Upper lobe of right lung (tissue), 1 donor: Measurements from ENCODE around the gene COX6B2. TPM values are rescaled to one million over a fixed set of nuclear protein-coding genes. Genes with fewer than 3 reads are reported as not detected.
A peak's percentile ranks its signal among the peaks of the same experiment; 100 is the strongest.

ENCODE experiments used
- ATAC-seq: fragments of 200-7000 bp; cut with Tn5 transposase; one replicate; pipeline ENCODE4 v1.9.1; 2020; ENCODE audit warnings: mild to moderate bottlenecking, moderate library complexity
- DNase-seq: peaks from one replicate; pipeline ENCODE4 v3.0.0-alpha.2; 2020
- H3K27ac ChIP-seq: fragments of 200-600 bp; one replicate; pipeline ENCODE4 v1.8.0; 2022
- H3K27me3 ChIP-seq: fragments of 200-600 bp; one replicate; pipeline ENCODE4 v1.8.0; 2022; ENCODE audit warnings: mild to moderate bottlenecking
- H3K36me3 ChIP-seq: fragments of 200-600 bp; one replicate; pipeline ENCODE4 v1.8.0; 2022
- H3K4me1 ChIP-seq: fragments of 200-600 bp; one replicate; pipeline ENCODE4 v1.8.0; 2022
- H3K4me3 ChIP-seq: fragments of 200-600 bp; one replicate; pipeline ENCODE4 v1.8.0; 2022; ENCODE audit warnings: mild to moderate bottlenecking
- H3K9me3 ChIP-seq: fragments of 200-600 bp; one replicate; pipeline ENCODE4 v1.8.0; 2022
- CTCF ChIP-seq: fragments of 200-600 bp; IDR thresholded peaks from one replicate; pipeline ENCODE4 v1.8.0; 2022; ENCODE audit warnings: antibody characterized with exemption
- intact Hi-C: fragments of 100-400 bp; cut with DNase I; formaldehyde crosslinking; loops from one replicate; pipeline ENCODE4 v1.11.0; 2022
- total RNA-seq: library from RNA; stranded (reverse); fragmentation: NEBNext Ultra II Directional; extraction: Animal tissue kit (Norgen Biotek cat#: 25700); gene quantifications from one replicate; pipeline ENCODE4 v1.2.1, GENCODE V29; 2021
- donor health status: DM: no; HTN: yes; CAD: no; lungs with severe emphysema.

COX6B2 gene
- total RNA-seq, 1 donor from 2014 or later: not detected

GRCh38 chr19:55350620-55351315 lies 3.8 kb downstream of the COX6B2 start:
- H3K4me1 ChIP-seq: peaks cover 14% of the 10 kb centered on the region
- no peak for ATAC-seq
- no peaks in the 10 kb centered on the region for H3K36me3 ChIP-seq
- H3K4me3 ChIP-seq: no peak overlapping the region
- H3K27ac ChIP-seq: no peak overlapping the region
- no peak for DNase-seq
- intact Hi-C loops: no loop called here
- H3K27me3 ChIP-seq: peaks cover 40% of the 10 kb centered on the region
- TF ChIP-seq CTCF: no peak
- no peaks in the 10 kb centered on the region for H3K9me3 ChIP-seq

DNA sequence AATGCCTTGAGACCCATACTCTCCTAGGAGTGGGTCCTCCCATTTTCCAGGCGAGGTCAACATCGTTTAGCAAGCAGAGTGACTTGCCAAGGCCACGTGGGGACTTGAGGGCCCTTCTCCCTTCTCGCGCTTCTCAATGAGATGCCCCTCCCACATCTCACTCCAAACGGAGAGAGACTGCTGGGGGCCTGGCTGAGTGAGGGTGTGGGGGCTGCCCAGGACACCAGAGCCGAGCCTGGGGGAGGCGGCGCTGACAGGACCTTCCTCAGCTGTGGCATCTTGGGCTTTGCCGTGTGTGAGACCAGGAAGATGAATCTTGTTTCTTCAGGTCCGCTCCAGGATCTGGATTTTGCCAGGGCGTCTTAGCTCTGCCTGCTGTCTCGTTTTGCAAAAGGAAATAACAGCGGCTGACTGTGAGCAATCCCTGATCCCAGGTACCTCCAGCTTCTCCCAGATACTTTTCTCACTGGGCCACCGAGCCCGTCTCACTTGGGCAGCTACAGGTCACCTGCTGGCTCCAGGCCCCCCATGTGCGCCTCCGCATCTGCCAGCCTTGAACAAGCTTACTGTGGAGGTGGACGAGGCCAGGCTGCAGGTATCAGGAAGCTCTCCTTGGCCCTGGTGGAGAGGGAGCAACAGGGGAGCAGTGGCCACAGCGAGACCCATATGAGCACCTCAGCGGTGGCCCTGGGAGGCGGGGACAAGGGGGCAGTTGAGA lies 6.0 kb downstream of the COX6B2 start:
- TF ChIP-seq CTCF: no peak
- H3K36me3 ChIP-seq: peaks cover 5% of the 10 kb centered on the region
- H3K9me3 ChIP-seq: no peaks in the 10 kb centered on the region
- H3K27ac ChIP-seq: no peak overlapping the region
- H3K4me3 ChIP-seq: no peak overlapping the region
- peaks cover 30% of the 10 kb centered on the region for H3K27me3 ChIP-seq
- ATAC-seq: peak; percentile 39
- intact Hi-C loops: no loop called here
- peak; percentile 76 for DNase-seq
- peaks cover 5% of the 10 kb centered on the region for H3K4me1 ChIP-seq

GRCh38 chr19:55347442-55348009 lies 7.0 kb downstream of the COX6B2 start:
- no peak for TF ChIP-seq CTCF
- DNase-seq: no peak
- Histone ChIP-seq H3K36me3 (peaks cover 6% of the 10 kb centered on the region), H3K9me3 (no peaks in the 10 kb centered on the region), H3K27ac (no peak overlapping the region), H3K4me1 (no peaks in the 10 kb centered on the region), H3K4me3 (no peak overlapping the region), H3K27me3 (peaks cover 20% of the 10 kb centered on the region)
- intact Hi-C loops: no loop called here
- no peak for ATAC-seq

DNA sequence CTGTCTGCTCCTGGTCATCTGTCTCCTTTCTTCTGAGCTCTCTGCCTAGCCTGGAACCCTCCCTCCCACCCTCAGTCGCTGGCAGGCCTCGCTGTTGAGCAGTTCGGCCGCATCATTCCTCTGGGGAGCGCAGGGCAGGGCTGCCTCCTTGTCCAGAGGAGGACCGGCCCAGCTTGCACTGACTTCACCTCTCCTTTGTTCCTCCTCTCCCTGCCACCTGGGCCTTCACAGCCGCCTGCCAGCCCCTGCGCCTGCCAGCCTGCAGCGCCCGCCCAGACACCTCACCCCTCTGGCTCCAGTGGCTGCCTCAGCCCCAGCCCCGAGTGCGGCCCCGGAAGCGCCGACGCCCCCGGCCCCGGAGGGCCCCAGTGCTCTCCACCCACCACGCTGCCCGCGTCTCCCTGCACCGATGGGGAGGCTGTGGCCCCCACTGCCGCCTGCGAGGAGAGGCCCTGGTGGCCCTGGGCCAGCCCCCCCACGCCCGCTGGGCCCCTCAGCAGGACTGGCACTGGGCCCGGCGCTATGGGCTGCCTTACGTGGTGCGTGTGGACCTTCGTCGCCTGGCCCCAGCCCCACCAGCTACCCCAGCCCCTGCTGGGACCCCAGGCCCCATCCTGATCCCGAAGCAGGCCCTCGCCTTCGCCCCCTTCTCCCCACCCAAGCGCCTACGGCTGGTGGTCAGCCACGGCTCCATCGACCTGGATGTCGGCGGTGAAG lies 7.6 kb downstream of the COX6B2 start:
- ATAC-seq (no peak), DNase-seq (no peak)
- no peak for TF ChIP-seq CTCF
- peaks cover 6% of the 10 kb centered on the region for H3K36me3 ChIP-seq
- intact Hi-C loops: no loop called here
- H3K4me3 ChIP-seq: no peak overlapping the region
- peaks cover 14% of the 10 kb centered on the region for H3K27me3 ChIP-seq
- H3K4me1 ChIP-seq: no peaks in the 10 kb centered on the region
- H3K27ac ChIP-seq: no peak overlapping the region
- no peaks in the 10 kb centered on the region for H3K9me3 ChIP-seq

DNA sequence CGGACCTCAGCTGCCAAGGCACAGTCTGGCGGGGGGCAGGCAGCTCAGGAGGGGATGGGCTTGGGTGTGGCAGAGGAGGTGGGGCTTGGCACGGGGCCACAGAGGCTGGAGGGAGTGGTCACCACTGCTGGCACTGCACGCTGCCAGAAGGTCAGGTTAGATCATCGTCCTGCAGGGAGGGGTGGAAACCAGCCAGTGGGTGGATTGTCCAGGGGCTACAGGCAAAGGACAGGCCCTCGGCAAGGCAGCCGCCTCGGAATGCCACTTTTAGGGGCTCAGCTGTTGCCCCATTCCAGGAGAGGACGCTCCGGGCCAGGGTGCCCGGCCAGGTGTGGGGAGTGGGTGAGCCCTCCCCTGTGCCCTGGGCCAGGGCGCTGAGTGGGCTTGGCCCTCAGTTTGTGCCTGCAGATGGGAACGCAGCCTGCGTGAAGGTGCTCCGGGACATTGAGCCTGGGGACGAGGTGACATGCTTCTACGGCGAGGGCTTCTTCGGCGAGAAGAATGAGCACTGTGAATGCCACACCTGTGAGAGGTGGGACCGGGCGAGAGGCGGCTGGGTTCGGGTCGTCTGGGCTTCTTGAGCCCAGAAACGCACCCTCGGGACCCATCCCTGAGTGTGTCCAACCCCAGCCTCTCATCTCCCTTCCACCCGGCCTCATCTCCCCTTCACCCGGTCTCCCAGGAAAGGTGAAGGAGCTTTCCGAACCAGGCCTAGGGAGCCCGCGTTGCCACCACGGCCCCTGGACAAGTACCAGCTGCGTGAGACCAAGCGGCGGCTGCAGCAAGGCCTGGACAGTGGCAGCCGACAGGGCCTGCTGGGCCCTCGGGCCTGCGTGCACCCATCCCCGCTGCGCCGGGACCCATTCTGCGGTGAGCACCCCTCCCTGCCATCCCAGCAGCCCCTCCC lies 8.4 kb downstream of the COX6B2 start:
- no peaks in the 10 kb centered on the region for H3K4me1 ChIP-seq
- no peaks in the 10 kb centered on the region for H3K9me3 ChIP-seq
- intact Hi-C loops: no loop called here
- H3K27me3 ChIP-seq: peaks cover 7% of the 10 kb centered on the region
- no peak for TF ChIP-seq CTCF
- DNase-seq (no peak), ATAC-seq (no peak)
- H3K36me3 ChIP-seq: peaks cover 6% of the 10 kb centered on the region
- H3K27ac ChIP-seq: no peak overlapping the region
- no peak overlapping the region for H3K4me3 ChIP-seq
